ENCODE data around the gene DNMBP. TPM values are rescaled to one million over a fixed set of nuclear protein-coding genes. Genes with fewer than 3 reads are reported as not detected.

Gene DNMBP
- total RNA-seq, 1 experiment from 2014 or later = 39.3 TPM

DNA sequence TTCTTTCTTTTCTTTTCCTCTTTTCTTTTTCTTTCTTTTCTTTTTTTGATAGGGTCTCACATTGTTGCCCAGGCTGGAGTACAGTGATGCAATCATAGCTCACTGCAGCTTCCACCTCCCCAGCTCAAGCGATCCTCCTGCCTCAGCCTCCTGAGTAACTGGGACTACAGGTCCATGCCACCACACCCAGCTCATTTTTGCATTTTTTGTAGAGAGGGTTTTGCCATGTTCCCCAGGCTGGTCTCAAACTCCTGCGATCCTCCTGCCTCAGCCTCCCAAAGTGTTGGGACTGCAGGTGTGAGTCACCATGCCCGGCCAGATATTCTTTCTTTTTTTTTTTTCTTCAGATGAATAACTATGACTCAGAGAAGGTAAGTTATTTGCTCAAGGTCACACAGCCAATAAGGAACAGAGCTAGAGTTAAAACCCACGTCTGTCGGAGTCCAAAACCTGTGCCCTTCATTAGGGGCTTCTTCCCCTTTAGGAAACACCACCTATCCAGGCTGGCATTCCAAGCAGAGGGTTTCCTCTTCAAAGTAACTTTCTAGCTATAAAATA is 28.1 kb upstream of the DNMBP start:
- peak overlapping the region; percentile 19; the same call in 1 of the 2 replicates for H3K27ac ChIP-seq (ENCODE audit: low read length)

DNA sequence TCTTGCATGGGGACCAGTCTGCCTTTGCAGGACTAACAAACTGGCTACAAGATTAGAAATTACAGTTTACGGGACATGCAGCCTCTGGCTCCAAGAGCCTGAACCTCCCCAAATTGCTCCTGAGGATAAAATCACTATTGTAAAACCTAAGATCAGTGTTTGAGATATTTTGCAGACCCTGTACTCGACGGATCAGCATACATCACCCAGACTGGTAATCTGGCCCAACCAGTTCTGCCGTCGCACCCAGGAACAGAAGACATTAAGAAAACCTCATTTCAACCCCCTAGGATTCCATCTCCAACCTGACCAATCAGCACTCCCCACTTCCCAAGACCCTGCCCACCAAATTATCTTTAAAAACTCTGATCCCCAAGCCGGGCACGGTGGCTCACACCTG is 27.1 kb upstream of the DNMBP start:
- H3K9me3 ChIP-seq (ENCODE audit: control insufficient read depth, insufficient read depth, low read depth, low read length) = no peaks in the 10 kb centered on the region
- CTCF ChIA-PET = no interaction called here
- in situ Hi-C loops (cut with HindIII; ENCODE audit: low pct_unique_long_range_greater_than_20kb, low sequenced_read_pairs) = no loop called here

More for the DNA sequence above, 28.1 kb upstream of the DNMBP start:
- DNase-seq (ENCODE audit: low read depth, low spot score) (no peak), ATAC-seq (no peak)
- H3K4me1 ChIP-seq (ENCODE audit: control insufficient read depth, insufficient read depth, low read length) = peaks cover 13% of the 10 kb centered on the region; the same call in 1 of the 2 replicates
- CTCF ChIA-PET = no interaction called here
- POLR2A ChIA-PET = interaction anchor here (0.6 to 0.7 kb wide), 2 partner anchors 127 to 192 kb away, joined by 3 to 4 read pairs; no protein-coding TSS in a partner anchor
- in situ Hi-C loops (cut with HindIII; ENCODE audit: low pct_unique_long_range_greater_than_20kb, low sequenced_read_pairs) = no loop called here
- intact Hi-C loops (cut with micrococcal nuclease; ENCODE audit: unreplicated experiment) = no loop called here
- H3K36me3 ChIP-seq (ENCODE audit: control insufficient read depth, insufficient read depth, low read length) = no peaks in the 10 kb centered on the region
- no peaks in the 10 kb centered on the region for H3K27me3 ChIP-seq (ENCODE audit: control insufficient read depth, insufficient read depth, low read length)
- TF ChIP-seq TCF7L2 (IDR thresholded peaks at IDR 0.05; ENCODE audit: low read depth, low read length) (no peak), SIN3A (IDR thresholded peaks at IDR 0.05; ENCODE audit: borderline replicate concordance, insufficient read depth, low read depth, low read length) (no peak), POLR2AphosphoS5 (IDR thresholded peaks at IDR 0.05; ENCODE audit: low read depth, low read length) (no peak)
- TF ChIP-seq, protein P1, sequence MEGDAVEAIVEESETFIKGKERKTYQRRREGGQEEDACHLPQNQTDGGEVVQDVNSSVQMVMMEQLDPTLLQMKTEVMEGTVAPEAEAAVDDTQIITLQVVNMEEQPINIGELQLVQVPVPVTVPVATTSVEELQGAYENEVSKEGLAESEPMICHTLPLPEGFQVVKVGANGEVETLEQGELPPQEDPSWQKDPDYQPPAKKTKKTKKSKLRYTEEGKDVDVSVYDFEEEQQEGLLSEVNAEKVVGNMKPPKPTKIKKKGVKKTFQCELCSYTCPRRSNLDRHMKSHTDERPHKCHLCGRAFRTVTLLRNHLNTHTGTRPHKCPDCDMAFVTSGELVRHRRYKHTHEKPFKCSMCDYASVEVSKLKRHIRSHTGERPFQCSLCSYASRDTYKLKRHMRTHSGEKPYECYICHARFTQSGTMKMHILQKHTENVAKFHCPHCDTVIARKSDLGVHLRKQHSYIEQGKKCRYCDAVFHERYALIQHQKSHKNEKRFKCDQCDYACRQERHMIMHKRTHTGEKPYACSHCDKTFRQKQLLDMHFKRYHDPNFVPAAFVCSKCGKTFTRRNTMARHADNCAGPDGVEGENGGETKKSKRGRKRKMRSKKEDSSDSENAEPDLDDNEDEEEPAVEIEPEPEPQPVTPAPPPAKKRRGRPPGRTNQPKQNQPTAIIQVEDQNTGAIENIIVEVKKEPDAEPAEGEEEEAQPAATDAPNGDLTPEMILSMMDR (IDR thresholded peaks at IDR 0.05) = no peak
- TF ChIP-seq, protein P2, sequence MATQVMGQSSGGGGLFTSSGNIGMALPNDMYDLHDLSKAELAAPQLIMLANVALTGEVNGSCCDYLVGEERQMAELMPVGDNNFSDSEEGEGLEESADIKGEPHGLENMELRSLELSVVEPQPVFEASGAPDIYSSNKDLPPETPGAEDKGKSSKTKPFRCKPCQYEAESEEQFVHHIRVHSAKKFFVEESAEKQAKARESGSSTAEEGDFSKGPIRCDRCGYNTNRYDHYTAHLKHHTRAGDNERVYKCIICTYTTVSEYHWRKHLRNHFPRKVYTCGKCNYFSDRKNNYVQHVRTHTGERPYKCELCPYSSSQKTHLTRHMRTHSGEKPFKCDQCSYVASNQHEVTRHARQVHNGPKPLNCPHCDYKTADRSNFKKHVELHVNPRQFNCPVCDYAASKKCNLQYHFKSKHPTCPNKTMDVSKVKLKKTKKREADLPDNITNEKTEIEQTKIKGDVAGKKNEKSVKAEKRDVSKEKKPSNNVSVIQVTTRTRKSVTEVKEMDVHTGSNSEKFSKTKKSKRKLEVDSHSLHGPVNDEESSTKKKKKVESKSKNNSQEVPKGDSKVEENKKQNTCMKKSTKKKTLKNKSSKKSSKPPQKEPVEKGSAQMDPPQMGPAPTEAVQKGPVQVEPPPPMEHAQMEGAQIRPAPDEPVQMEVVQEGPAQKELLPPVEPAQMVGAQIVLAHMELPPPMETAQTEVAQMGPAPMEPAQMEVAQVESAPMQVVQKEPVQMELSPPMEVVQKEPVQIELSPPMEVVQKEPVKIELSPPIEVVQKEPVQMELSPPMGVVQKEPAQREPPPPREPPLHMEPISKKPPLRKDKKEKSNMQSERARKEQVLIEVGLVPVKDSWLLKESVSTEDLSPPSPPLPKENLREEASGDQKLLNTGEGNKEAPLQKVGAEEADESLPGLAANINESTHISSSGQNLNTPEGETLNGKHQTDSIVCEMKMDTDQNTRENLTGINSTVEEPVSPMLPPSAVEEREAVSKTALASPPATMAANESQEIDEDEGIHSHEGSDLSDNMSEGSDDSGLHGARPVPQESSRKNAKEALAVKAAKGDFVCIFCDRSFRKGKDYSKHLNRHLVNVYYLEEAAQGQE (IDR thresholded peaks at IDR 0.05; ENCODE audit: insufficient read depth in 1 of 2, low read depth in 2 of 2, low read length in 1 of 2) = no peak
- no peaks in the 10 kb centered on the region for H3K9me3 ChIP-seq (ENCODE audit: control insufficient read depth, insufficient read depth, low read depth, low read length)
- no peak overlapping the region for H3K4me3 ChIP-seq (ENCODE audit: low read depth in 2 of 2, low read length in 2 of 2)
- no TSS peak for BruUV-seq (replicated peaks)

More for the DNA sequence above, 27.1 kb upstream of the DNMBP start:
- intact Hi-C loops (cut with micrococcal nuclease; ENCODE audit: unreplicated experiment) = no loop called here
- no TSS peak for BruUV-seq (replicated peaks)
- ATAC-seq (no peak), DNase-seq (ENCODE audit: low read depth, low spot score) (no peak)
- Histone ChIP-seq H3K27ac (ENCODE audit: low read length) (no peak overlapping the region), H3K4me3 (ENCODE audit: low read depth in 2 of 2, low read length in 2 of 2) (no peak overlapping the region), H3K36me3 (ENCODE audit: control insufficient read depth, insufficient read depth, low read length) (no peaks in the 10 kb centered on the region), H3K27me3 (ENCODE audit: control insufficient read depth, insufficient read depth, low read length) (no peaks in the 10 kb centered on the region), H3K4me1 (ENCODE audit: control insufficient read depth, insufficient read depth, low read length) (peaks cover 13% of the 10 kb centered on the region; the same call in 1 of the 2 replicates)
- TF ChIP-seq, protein P2 (IDR thresholded peaks at IDR 0.05; ENCODE audit: insufficient read depth in 1 of 2, low read depth in 2 of 2, low read length in 1 of 2) = no peak
- TF ChIP-seq TCF7L2 (IDR thresholded peaks at IDR 0.05; ENCODE audit: low read depth, low read length) (no peak), SIN3A (IDR thresholded peaks at IDR 0.05; ENCODE audit: borderline replicate concordance, insufficient read depth, low read depth, low read length) (no peak), POLR2AphosphoS5 (IDR thresholded peaks at IDR 0.05; ENCODE audit: low read depth, low read length) (no peak)
- TF ChIP-seq, protein P1 (IDR thresholded peaks at IDR 0.05) = no peak
- POLR2A ChIA-PET = interaction anchor here (0.6 kb wide), 1 partner anchor 24 kb away, joined by 17 read pairs; no protein-coding TSS in a partner anchor

Data from Panc1 (cell line).